SIG-M5 (cell line): Measurements from ENCODE around the gene CDC42SE2.

Source experiments
- DNase-seq: peaks from one replicate; lab custom pipeline; 2025; lab: John Stamatoyannopoulos, UW

The CDC42SE2 gene, protein sequence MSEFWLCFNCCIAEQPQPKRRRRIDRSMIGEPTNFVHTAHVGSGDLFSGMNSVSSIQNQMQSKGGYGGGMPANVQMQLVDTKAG

DNA sequence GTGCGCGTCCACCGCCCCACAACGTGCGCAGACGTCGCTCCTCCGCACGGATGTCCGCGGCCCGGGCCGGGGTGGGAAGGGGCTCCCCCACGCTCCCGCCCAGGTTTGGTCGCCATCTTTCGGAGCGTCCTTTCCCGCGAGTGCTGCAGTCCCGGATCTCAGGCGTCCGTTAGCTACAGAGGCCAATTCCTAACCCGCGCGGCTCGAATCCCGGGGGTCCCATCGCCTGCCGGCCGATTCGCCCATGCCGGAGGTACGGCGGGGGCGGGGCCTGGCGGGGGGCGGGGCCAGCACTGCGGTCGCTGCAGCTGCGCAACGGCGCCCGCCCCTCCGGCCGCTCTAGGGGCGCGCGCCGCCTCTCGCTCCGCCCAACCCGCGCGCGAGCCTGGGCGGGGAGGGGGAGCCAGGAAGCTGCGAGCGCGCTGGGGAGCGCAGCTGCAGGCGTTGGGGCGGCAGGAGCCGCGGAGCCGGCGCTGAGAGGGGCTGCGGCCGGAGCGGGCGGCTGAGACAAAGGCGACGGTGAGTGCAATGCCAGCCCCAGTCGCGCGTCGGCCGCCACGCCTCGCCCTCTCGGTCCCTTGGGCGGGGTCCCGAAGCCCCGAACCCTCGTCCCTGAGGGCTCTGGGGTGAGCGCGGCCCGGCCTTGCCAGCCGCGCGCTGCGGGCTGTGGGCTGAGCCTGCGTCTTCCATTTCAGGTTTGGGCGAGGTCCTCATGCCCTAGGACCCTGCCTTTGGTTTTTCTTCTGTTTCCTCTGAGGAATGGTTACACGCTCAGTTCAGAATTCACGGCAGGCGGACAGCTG, at the start of gene CDC42SE2:
CDC42SE2 (plus strand) TSS at position 406 of the 803 bp plus-strand sequence. CDS start 95,441 bp downstream, outside the sequence.
- DNase-seq: peak; percentile 33

DNA sequence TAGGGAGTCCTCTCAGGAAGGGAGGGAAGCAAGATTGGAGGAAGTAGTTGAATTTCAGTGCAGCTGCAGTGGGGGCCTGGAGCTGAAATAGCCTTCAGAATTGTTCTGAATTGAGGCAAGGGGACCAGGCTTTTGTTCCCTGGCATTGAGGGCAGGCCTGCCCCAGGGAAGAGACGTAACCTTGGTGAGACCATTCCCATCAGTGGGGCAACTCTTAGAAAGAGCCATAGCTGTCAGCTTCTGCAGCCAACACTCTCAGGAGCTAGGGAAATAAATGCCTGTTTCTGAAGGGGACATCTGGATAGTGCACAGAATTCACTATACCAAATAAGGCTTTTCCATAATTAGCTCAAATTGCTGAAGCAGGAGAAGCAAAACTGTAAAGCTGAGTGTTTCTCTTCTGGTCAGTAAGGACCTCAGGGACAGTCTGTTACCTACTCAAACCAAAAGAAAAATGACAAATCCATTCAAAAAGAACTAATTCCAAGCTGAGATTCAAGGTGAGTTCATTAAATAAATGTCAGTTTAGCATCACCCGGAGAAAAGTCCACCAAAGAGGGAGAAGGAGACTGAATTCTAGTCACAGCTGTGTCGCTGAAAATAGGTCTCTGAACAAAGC, 49.1 kb upstream of the CDC42SE2 start:
- DNase-seq: no peak

GRCh38 chr5:131217791-131218190, 46.1 kb upstream of the CDC42SE2 start:
- no peak for DNase-seq

- DNase-seq: no peak
These were observed 45.5 kb upstream of the CDC42SE2 start for GRCh38 chr5:131218392-131218791.

GRCh38 chr5:131220566-131220965, 43.3 kb upstream of the CDC42SE2 start:
- no peak for DNase-seq

- DNase-seq: no peak
These were observed 42.7 kb upstream of the CDC42SE2 start for GRCh38 chr5:131221008-131221703.

DNA sequence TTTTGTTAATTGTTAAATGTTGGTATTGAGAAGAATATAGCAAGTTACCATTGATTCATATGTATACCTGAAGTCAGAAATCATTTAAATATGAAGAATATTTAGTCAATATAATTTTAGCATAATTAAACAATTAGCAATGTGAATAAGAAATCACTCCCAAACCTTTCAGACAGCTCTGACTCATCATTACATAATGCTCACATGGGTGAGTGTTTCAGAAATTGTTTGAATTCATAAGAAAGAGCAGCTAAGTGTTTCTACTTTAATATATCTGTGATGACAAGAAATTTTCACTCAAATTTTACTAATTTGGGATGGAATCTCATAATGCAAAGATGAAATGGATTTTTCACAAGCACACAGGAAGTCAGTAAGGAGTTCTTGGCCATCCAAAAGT, 42.0 kb upstream of the CDC42SE2 start:
- no peak for DNase-seq

DNA sequence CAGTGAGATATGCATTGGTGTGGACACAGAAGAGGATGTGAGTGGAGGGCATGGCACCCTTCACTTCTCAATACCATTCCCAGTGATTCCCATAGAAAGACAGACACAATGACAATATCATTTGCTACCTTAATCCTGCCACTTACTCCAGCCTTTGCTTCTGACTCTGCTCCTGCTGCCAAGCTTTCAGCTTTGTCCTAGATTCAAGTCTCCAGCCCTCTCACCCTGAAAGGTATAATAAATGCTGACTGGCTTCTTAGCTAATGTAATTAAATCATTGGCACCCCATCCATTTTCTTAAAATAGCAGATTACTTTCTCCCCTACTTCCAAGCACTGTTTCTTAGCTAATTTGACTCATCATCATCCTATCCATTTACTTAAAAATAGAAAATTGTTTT, 41.1 kb upstream of the CDC42SE2 start:
- no peak for DNase-seq

DNA sequence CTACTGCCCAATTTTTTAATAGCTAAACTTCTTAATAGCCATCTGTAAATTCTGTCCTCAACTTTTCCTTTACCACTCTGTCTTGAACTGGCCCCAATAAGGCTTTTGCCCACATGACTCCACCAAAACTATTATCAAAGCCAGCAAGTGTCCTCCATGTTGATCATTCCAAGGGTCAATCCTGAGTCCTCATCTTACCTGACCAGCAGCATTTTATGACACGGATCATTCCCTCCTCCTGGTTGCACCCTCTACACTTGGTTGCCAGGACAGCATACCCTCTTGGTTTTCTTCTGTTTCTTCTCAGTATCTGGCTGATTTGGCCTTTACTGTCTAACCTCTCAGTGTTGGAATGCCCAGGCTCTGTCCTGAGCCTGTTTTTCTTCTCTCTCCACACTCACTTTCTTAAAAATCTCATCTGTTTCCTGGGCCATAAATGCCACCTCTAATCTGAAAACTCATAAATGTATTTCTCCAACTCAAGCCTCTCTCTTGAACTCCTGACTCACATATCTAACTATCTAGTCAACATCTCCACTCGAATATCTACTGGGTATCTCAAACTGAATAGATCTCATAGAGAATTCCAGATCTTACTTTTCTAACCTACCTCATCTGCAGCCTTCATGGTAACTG, 40.0 kb upstream of the CDC42SE2 start:
- no peak for DNase-seq

DNA sequence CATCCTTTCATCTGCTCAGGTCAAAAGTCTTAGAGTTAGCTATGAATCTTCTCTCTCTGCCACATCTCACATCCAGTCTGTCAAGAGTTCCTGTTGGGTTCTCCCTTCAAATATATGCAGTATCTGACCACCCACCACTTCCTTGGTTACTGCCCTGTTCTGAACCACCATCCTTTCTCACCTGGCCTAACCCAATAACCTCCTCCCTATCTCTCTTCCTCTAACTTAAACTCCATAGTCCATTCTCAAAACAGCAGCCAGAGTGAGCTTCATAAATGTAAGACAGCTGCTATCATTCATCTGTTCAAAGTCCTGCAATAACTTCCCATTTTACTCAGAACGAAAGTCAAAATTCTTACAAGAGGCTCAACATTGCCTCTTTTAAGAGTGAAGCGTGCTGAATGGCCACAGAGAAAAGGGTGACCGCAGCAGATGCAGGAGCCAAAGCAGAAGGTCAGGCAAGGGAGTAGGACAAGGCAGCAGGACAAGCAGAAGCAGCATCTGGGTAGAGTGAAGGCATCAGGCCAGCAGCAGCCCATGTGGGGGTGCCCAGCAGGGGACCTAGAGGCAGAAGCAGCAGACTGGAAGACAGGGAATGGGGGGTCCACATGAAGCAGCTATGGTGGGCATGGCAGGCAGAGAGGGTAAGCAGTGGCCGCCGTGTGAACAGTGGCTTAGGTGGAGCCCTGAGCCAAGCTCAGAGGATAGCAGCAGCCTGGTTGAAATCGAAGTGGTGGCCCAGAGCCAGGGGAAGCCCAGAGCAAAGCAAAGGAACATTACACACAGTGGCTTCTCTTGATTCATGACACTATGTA, 39.3 kb upstream of the CDC42SE2 start:
- peak; percentile 52 for DNase-seq

DNA sequence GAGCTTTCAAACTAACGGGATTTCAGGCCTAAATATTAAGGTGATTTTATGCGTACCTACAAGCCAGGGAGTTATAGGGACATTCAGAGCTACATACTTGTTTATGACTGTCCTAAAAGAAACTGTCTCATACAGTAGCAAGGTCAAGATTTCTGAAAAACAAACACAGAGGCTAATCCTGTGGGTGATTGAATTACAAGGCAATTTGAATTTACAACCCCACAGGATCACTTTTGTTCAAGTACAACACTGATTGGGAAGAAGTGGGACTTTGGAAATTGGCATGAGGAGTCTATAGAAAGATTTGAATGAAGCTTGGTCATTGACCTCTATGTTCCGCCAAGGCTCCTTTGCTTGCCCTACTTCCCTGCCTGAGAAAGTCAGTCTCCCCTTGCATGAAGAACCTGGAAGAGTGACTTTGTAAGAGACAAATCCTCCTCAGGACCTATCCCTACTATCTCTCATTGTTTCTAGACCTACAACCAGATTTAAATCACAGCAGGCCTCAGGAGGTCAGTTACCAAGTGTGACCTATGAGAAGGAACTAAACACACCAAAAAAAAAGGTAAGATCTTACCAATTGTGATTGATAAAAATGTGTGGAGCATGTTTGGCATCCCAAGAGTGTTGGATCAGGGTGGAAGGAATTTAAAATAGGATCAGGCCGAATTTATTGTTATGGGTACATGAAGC, 38.4 kb upstream of the CDC42SE2 start:
- DNase-seq: no peak

GRCh38 chr5:131226899-131227298, 37.0 kb upstream of the CDC42SE2 start:
- DNase-seq: no peak

DNA sequence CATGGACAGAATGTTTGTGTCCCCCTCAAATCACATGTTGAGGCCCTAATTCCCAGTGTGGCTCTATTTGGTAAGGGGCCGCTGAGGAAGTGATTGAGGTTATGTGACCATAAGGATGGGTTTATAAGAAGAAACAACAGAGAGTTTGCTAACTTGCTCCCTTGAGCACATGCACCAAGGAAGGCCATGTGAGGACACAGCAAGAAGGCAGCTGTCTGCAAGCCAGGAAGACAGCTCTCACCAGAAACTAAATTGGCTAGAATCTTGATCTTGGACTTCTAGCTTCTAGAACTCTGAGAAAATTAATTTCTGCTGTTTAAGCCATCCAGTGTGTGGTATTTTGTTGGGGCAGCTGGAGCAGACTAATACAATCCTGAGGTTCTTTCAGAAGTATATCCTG, 35.2 kb upstream of the CDC42SE2 start:
- DNase-seq: no peak

DNA sequence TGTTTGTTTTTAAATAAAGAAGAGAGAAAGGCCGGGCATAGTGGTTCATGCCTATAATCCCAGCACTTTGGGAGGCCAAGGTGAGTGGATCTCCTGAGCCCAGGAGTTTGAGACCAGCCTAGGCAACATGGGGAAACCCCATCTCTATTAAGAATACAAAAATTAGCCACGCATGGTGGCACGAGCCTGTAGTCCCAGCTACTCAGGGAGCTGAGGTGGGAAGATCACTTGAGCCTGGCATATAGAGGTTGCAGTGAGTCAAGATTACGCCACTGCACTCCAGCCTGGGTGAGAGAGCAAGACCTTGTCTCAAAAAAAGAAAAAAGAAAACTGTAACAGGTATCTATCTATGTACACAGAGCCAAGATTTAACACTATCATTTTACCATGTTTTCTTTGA, 34.2 kb upstream of the CDC42SE2 start:
- no peak for DNase-seq

DNA sequence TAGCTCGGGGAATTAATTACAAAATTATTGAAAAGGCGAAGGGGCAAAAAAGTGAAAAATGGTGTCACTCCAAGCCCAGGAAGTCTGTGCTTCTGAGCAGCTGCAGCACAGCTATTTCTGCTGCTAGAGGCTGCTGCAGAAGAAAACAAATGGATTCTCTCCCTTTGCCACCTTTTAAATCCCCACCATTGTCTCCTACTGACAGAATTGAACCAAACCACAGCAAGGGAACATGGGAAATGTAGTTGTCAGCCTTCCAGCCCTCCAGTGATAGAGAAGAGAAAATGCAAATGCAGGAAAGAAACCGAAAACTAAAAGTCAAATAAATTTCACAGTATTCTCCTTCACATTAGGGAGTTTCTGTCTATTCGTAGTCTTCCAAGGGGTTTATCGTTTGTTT, 33.4 kb upstream of the CDC42SE2 start:
- DNase-seq: no peak

GRCh38 chr5:131239686-131240085, 24.2 kb upstream of the CDC42SE2 start:
- DNase-seq: no peak

GRCh38 chr5:131242728-131243255, 21.1 kb upstream of the CDC42SE2 start:
- DNase-seq: no peak

DNA sequence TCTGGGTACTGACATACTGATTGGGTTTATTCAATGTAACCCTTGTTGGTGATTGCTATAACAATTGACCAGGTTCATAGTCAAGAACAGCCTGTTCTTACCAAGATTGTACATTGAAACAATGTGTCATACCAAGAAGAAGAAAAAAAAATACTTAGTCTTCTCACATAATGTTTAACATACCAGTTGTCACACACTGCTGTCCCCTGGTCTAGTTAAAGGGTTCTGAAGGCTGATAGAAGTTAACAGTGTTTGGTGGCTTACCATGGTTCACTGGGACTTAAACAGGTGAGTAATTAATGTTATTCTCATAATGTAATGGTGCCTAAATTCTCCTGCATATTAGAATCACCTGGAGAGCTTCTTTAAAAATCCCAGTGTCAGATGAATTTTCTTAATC, 18.5 kb upstream of the CDC42SE2 start:
- no peak for DNase-seq

DNA sequence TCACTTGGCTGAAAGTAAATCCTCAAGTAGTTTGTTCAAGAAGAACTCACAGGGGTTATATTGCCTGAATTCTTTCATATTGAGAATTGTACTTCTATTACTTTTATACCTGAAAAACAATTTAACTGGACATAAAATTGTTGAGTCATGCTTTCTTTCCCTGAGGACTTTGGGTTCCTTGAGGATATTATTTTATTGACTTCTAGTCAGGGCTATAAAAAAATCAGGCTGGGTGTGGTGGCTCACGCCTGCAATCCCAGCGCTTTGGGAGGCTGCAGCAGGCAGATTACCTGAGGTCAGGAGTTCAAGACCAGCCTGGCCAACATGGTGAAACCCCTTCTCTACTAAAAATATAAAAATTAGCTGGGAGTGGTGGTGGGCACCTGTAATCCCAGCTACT, 17.9 kb upstream of the CDC42SE2 start:
- DNase-seq: no peak

GRCh38 chr5:131246504-131246903, 17.3 kb upstream of the CDC42SE2 start:
- no peak for DNase-seq
